HepG2 (cell line): ENCODE results near the gene STX10. TPM values are rescaled to one million over a fixed set of nuclear protein-coding genes. Genes with fewer than 3 reads are reported as not detected.

Source experiments
- ATAC-seq: fragments of 200-7000 bp; cut with Tn5 transposase; 3 replicates; pipeline ENCODE4 v1.9.1; 2020; ENCODE audit warnings: mild to moderate bottlenecking, moderate library complexity
- BruUV-seq: library from RNA; stranded (reverse); fragments of 400-500 nt; replicated peaks from 2 replicates; lab custom pipeline; 2021; lab: Mats Ljungman, UMichigan
- CTCF ChIA-PET: fragments of 300-600 bp; formaldehyde crosslinking; extraction: SDS; loops from one replicate; lab custom pipeline; 2021; ENCODE audit warnings: low total read pairs, inconsistent platforms, low intra/inter-chr PET ratio; lab: Yijun Ruan, JAX
- POLR2A ChIA-PET: fragments of 350-600 bp; sonication (Branson Sonifier 250); formaldehyde crosslinking; loops from one replicate; lab custom pipeline; 2020; ENCODE audit warnings: antibody characterized with exemption, inconsistent platforms; lab: Yijun Ruan, JAX
- DNase-seq: peaks from one replicate; pipeline ENCODE4 v3.0.0-alpha.2; 2015; ENCODE audit warnings: low spot score
- FAIRE-seq: peaks from 3 replicates; lab custom pipeline; 2011; peaks lifted over from hg19 to GRCh38; lab: Jason Lieb, UNC
- H2AFZ ChIP-seq: one replicate; pipeline ENCODE4 v1.6.1; 2011; ENCODE audit warnings: low read length, inconsistent platforms
- H3K27ac ChIP-seq: fragments of 300-600 bp; 3 replicates; pipeline ENCODE4 v1.8.0; 2011; ENCODE audit warnings: mixed run types, mild to moderate bottlenecking, mixed read lengths, low read length, inconsistent platforms; ENCODE audit not compliant: insufficient read depth; ENCODE audit errors: extremely low read length
- H3K27me3 ChIP-seq, 2 experiments: fragments of 200-600 bp in 1 of 2; 2 replicates in 1 of 2; 3 replicates in 1 of 2; pipeline versions ENCODE4 v1.6.0 to v1.8.0; 2011; ENCODE audit warnings: low read length in 2 of 2, mild to moderate bottlenecking in 2 of 2, moderate library complexity in 2 of 2, inconsistent platforms in 1 of 2; ENCODE audit not compliant: insufficient read depth in 2 of 2, control insufficient read depth in 1 of 2
- H3K36me3 ChIP-seq, 2 experiments: fragments of 200-600 bp in 1 of 2; replicated peaks in 1 of 2; 2 replicates in 1 of 2; 3 replicates in 1 of 2; pipeline versions ENCODE4 v1.5.1 to v1.8.0; 2011; ENCODE audit warnings: low read length in 2 of 2, inconsistent platforms in 1 of 2; ENCODE audit not compliant: insufficient read depth in 2 of 2, control insufficient read depth in 1 of 2
- H3K4me1 ChIP-seq: 2 replicates; pipeline ENCODE4 v1.5.1; 2012; ENCODE audit warnings: low read length, inconsistent platforms; ENCODE audit not compliant: insufficient read depth
- H3K4me2 ChIP-seq: 2 replicates; pipeline ENCODE4 v1.6.0; 2011; ENCODE audit warnings: low read depth, low read length, inconsistent platforms
- H3K4me3 ChIP-seq, 3 experiments: fragments of 200-600 bp in 1 of 3; sonication (generic), shearing (Covaris generic) in 1 of 3; replicated peaks in 1 of 3; 2 replicates each; pipeline ENCODE4 v1.5.1; 2011 to 2016; ENCODE audit warnings: low read length in 3 of 3, inconsistent platforms in 2 of 3, low read depth in 2 of 3, mild to moderate bottlenecking in 2 of 3, control low read depth in 1 of 3, mixed read lengths in 1 of 3; ENCODE audit not compliant: insufficient read depth in 1 of 3
- H3K79me2 ChIP-seq: one replicate; pipeline ENCODE4 v1.6.1; 2011; ENCODE audit warnings: low read length, inconsistent platforms; ENCODE audit not compliant: insufficient read depth
- H3K9ac ChIP-seq: 2 replicates; pipeline ENCODE4 v1.6.0; 2011; ENCODE audit warnings: mild to moderate bottlenecking, low read depth, low read length, inconsistent platforms; ENCODE audit not compliant: insufficient read depth
- H3K9me3 ChIP-seq: 2 replicates; pipeline ENCODE4 v1.5.1; 2012; ENCODE audit warnings: mild to moderate bottlenecking, low read length
- H4K20me1 ChIP-seq: 2 replicates; pipeline ENCODE4 v1.6.0; 2011; ENCODE audit warnings: inconsistent platforms, mild to moderate bottlenecking, low read length, moderate library complexity; ENCODE audit not compliant: insufficient read depth
- AGO2 ChIP-seq: fragments of 200-400 bp; formaldehyde crosslinking; optimal IDR thresholded peaks from 2 replicates; pipeline ENCODE3; 2017; ENCODE audit warnings: mild to moderate bottlenecking, low read depth, low read length, moderate library complexity
- KDM2A ChIP-seq: sonication (generic); formaldehyde crosslinking; IDR thresholded peaks from 2 replicates; pipeline ENCODE4 v1.4.0; 2020; ENCODE audit warnings: low read depth, missing genetic modification reagents, borderline replicate concordance
- MAX ChIP-seq: IDR thresholded peaks from 2 replicates; pipeline ENCODE4 v1.6.1; 2012; ENCODE audit warnings: inconsistent platforms
- MEF2D ChIP-seq: sonication (generic); formaldehyde crosslinking; IDR thresholded peaks from 2 replicates; pipeline ENCODE4 v1.5.1; 2020; ENCODE audit warnings: mild to moderate bottlenecking, missing genetic modification reagents
- NPAS2 ChIP-seq: sonication (generic); formaldehyde crosslinking; IDR thresholded peaks from 2 replicates; pipeline ENCODE4 v1.8.0; 2022; ENCODE audit warnings: mild to moderate bottlenecking, missing genetic modification reagents, borderline replicate concordance
- POLR2AphosphoS5 ChIP-seq: IDR thresholded peaks from 2 replicates; pipeline ENCODE4 v1.6.1; 2012; ENCODE audit warnings: low read depth, low read length
- RBM39 ChIP-seq: fragments of 200-400 bp; formaldehyde crosslinking; IDR thresholded peaks from one replicate; pipeline ENCODE4 v1.6.1; 2018; ENCODE audit warnings: antibody characterized with exemption, mild to moderate bottlenecking, low read depth, low read length; ENCODE audit not compliant: poor library complexity, severe bottlenecking
- RFXAP ChIP-seq: sonication (generic); formaldehyde crosslinking; IDR thresholded peaks from 2 replicates; pipeline ENCODE4 v1.4.0; 2020; ENCODE audit warnings: missing genetic modification reagents, borderline replicate concordance
- SMC3 ChIP-seq: IDR thresholded peaks from 2 replicates; pipeline ENCODE4 v1.6.1; 2011; ENCODE audit warnings: low read length, improper control_type of control experiment
- THAP9 ChIP-seq: sonication (generic); formaldehyde crosslinking; IDR thresholded peaks from 2 replicates; pipeline ENCODE4; 2020; ENCODE audit warnings: missing genetic modification reagents, mild to moderate bottlenecking, borderline replicate concordance
- ZGPAT ChIP-seq: IDR thresholded peaks from 2 replicates; pipeline ENCODE4 v1.6.1; 2016; ENCODE audit warnings: mild to moderate bottlenecking
- ZNF446 ChIP-seq: sonication (generic); formaldehyde crosslinking; IDR thresholded peaks from 2 replicates; pipeline ENCODE4 v1.5.0; 2020; ENCODE audit warnings: mild to moderate bottlenecking, missing genetic modification reagents
- ZNF567 ChIP-seq: sonication (generic); formaldehyde crosslinking; IDR thresholded peaks from 2 replicates; pipeline ENCODE4 v1.8.1; 2023; ENCODE audit warnings: mild to moderate bottlenecking, missing genetic modification reagents, borderline replicate concordance
- ZNF777 ChIP-seq: sonication (generic); formaldehyde crosslinking; IDR thresholded peaks from 2 replicates; pipeline ENCODE4 v1.4.0; 2020; ENCODE audit warnings: missing genetic modification reagents
- ZNF780A ChIP-seq: sonication (generic); formaldehyde crosslinking; IDR thresholded peaks from 2 replicates; pipeline ENCODE4 v1.8.0; 2022; ENCODE audit warnings: mild to moderate bottlenecking, missing genetic modification reagents, moderate library complexity
- ZSCAN5A ChIP-seq: sonication (generic); formaldehyde crosslinking; IDR thresholded peaks from 2 replicates; pipeline ENCODE4 v1.8.0; 2022; ENCODE audit warnings: mild to moderate bottlenecking, missing genetic modification reagents, borderline replicate concordance
- WGBS: methylation state at CpG from one replicate; pipeline ENCODE4 v1.1.6; 2017; ENCODE audit warnings: low lambda C conversion rate; 5-methylcytosine and 5-hydroxymethylcytosine counted together
- in situ Hi-C: cut with HindIII; loops from 2 replicates; pipeline ENCODE4 v1.10.0; 2017; ENCODE audit warnings: low pct_unique_long_range_greater_than_20kb; ENCODE audit not compliant: extremely low pct_ligation_motif_present
- intact Hi-C: fragments of 100-400 bp; cut with micrococcal nuclease; formaldehyde crosslinking; loops from one replicate; pipeline ENCODE4 v1.10.0; 2022; ENCODE audit not compliant: unreplicated experiment
- polyA plus RNA-seq, 8 experiments: library from polyadenylated mRNA; depleted of rRNA in 3 of 8; stranded (reverse) in 7 of 8; unstranded in 1 of 8; fragments of >200 nt; fragmentation: Illumina TruSeq in 4 of 8; extraction: Trizol in 4 of 8; gene quantifications; 2 replicates each; pipeline versions ENCODE4 v1.2.1 to v1.2.3, GENCODE V29; 2011 to 2016; ENCODE audit warnings: low read depth in 4 of 8, missing spikeins in 1 of 8, mixed read lengths in 1 of 8; ENCODE audit not compliant: insufficient read depth in 1 of 8
- total RNA-seq, 5 experiments: library from RNA; depleted of rRNA; stranded (reverse); fragments of >200 nt; fragmentation: Illumina TruSeq; extraction: Trizol; gene quantifications; 2 replicates each; pipeline ENCODE4 v1.2.3, GENCODE V29; 2016; ENCODE audit warnings: low read depth in 1 of 5

Gene STX10
- total and polyA plus RNA-seq, 2 of the 13 experiments (the other 11 are each of a cell fraction or from before 2014, with no cell fraction given), result 47.9 to 66.4 TPM

GRCh38 chr19:13153569-13154240, 3.5 kb upstream of the STX10 start:
- Histone ChIP-seq H3K36me3 (no peaks in the 10 kb centered on the region), H3K27me3 (no peaks in the 10 kb centered on the region; a peak in 1 of 5 replicates), H3K79me2 (peaks cover 46% of the 10 kb centered on the region), H3K4me2 (peak overlapping the region; percentile 96), H3K27ac (peak overlapping the region; percentile 95), H3K9ac (peak overlapping the region; percentile 94), H2AFZ (no peak overlapping the region), H3K9me3 (no peaks in the 10 kb centered on the region), H3K4me1 (peaks cover 41% of the 10 kb centered on the region), H3K4me3 (peak overlapping the region; percentile 57 to 91 (median 74)), H4K20me1 (peaks cover 3% of the 10 kb centered on the region; the same call in 1 of the 2 replicates)
- no peak for FAIRE-seq
- BruUV-seq, result no TSS peak
- CTCF ChIA-PET, result interaction anchor here (1.2 kb wide), 1 partner anchor 42 kb away, joined by 3 read pairs; no protein-coding TSS in a partner anchor
- no peak for DNase-seq
- 67% methylated on average over 55 of the region's 69 CpGs for WGBS
- no peak for ATAC-seq
- POLR2A ChIA-PET, result interaction anchor here (1.3 to 3.0 kb wide), 11 partner anchors 10 to 99 kb away, joined by 3 to 108 read pairs (median 8); partner anchors contain the start of gene NACC1
- intact Hi-C loops (loop anchor here (5.0 kb wide), 2 partner anchors 36 to 694 kb away; partner anchors contain the start of genes NACC1 and TRMT1), in situ Hi-C loops (loop anchor here (5.0 kb wide), 2 partner anchors 36 to 39 kb away; partner anchors contain the start of genes NACC1 and TRMT1)
- TF ChIP-seq ZGPAT (0 out of 2 replicates have a peak, but pooled peaks have one; percentile 1), NPAS2 (CRISPR knock-in tag) (no peak), ZNF567 (CRISPR knock-in tag) (no peak), RFXAP (CRISPR knock-in tag) (no peak), KDM2A (CRISPR knock-in tag) (0 out of 2 replicates have a peak, but pooled peaks have one; percentile 14), ZNF777 (peak; percentile 77; the same call in 1 of the 2 replicates), ZNF446 (0 out of 2 replicates have a peak, but pooled peaks have one; percentile 21), MAX (peak; percentile 27; the same call in 1 of the 2 replicates), POLR2AphosphoS5 (0 out of 2 replicates have a peak, but pooled peaks have one; percentile 25), MEF2D (CRISPR knock-in tag) (no peak), ZNF780A (0 out of 2 replicates have a peak, but pooled peaks have one; percentile 4), AGO2 (peak; percentile 93), RBM39 (peak; percentile 99), THAP9 (no peak), SMC3 (no peak), ZSCAN5A (CRISPR knock-in tag) (no peak)
